Measurements from ENCODE around the gene DKK3.

DKK3 gene

DNA sequence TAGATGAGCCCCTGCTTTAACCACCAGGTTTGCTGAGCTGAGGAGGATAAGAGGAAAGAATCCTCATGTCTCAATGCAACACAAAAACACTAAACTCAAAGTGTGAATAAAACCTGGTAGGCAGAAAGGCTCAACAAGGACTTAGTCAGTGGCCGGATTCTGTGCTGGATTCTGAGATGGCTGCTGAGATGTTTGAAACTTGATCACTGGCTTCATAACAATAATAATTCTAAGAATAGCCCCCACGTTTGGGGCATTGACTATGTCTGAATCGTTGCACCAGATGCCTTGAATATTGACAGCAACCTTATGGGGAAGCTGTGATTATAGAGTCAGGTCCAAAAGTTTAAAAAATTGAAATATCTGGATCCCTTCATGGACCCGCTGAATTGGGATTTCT is 4.6 kb downstream of the DKK3 start:
- no peak overlapping the region for H2BK12ac ChIP-seq (ENCODE audit: low read length)
- no peak overlapping the region for H3K18ac ChIP-seq (ENCODE audit: low read length)
- H2BK5ac ChIP-seq (ENCODE audit: low read length): no peak overlapping the region
- H3K9me3 ChIP-seq (replicated peaks in 1 of 2; ENCODE audit: control insufficient read depth in 2 of 2, insufficient read depth in 1 of 2, low read depth in 1 of 2, low read length in 2 of 2): no peaks in the 10 kb centered on the region
- no peak overlapping the region for H2BK15ac ChIP-seq (ENCODE audit: low read length)
- no CpG with 5 or more reads among the region's 4 CpGs for WGBS, 2 donors (ENCODE audit: extremely low coverage in 2 of 2, insufficient read length in 2 of 2, insufficient replicate concordance in 1 of 2)
- H3K79me1 ChIP-seq (ENCODE audit: low read depth, low read length): no peaks in the 10 kb centered on the region
- H3K27me3 ChIP-seq (ENCODE audit: control insufficient read depth in 3 of 3, insufficient read depth in 3 of 3, low read depth in 1 of 3, low read length in 3 of 3): peaks cover 0 to 11% (median 5%) of the 10 kb centered on the region in 3 experiments
- no peak overlapping the region for H3K4me3 ChIP-seq (ENCODE audit: low read length in 2 of 2)
- H2AK5ac ChIP-seq (ENCODE audit: low read depth, low read length): no peak overlapping the region
- no peak overlapping the region for H3K14ac ChIP-seq (ENCODE audit: low read length)
- DNase-seq (ENCODE audit: low spot score): no peak
- no peak overlapping the region for H3K4ac ChIP-seq (ENCODE audit: low read length)
- no peak overlapping the region for H4K8ac ChIP-seq (ENCODE audit: low read depth, low read length)
- H4K91ac ChIP-seq (ENCODE audit: low read depth, low read length, poor library complexity): no peak overlapping the region
- H3K4me1 ChIP-seq (ENCODE audit: control insufficient read depth in 2 of 2, insufficient read depth in 1 of 2, low read depth in 1 of 2, low read length in 2 of 2): peaks cover 2 to 8% of the 10 kb centered on the region in 2 donors
- H2BK120ac ChIP-seq (ENCODE audit: low read depth, low read length): no peak overlapping the region
- H3K4me2 ChIP-seq (ENCODE audit: insufficient read depth, low read length, poor library complexity, severe bottlenecking): no peak overlapping the region
- peaks cover 7 to 13% of the 10 kb centered on the region in 2 donors for H3K36me3 ChIP-seq (replicated peaks in 1 of 2; ENCODE audit: control insufficient read depth in 2 of 2, insufficient read depth in 2 of 2, low read length in 2 of 2)
- H3K27ac ChIP-seq (replicated peaks; ENCODE audit: low read length): no peak overlapping the region
- H3K9ac ChIP-seq (ENCODE audit: low read depth, low read length, poor library complexity): no peak overlapping the region
- no peak overlapping the region for H2AFZ ChIP-seq (ENCODE audit: low read length)
- no peak overlapping the region for H3K23ac ChIP-seq (ENCODE audit: low read depth, low read length, poor library complexity)

DNA sequence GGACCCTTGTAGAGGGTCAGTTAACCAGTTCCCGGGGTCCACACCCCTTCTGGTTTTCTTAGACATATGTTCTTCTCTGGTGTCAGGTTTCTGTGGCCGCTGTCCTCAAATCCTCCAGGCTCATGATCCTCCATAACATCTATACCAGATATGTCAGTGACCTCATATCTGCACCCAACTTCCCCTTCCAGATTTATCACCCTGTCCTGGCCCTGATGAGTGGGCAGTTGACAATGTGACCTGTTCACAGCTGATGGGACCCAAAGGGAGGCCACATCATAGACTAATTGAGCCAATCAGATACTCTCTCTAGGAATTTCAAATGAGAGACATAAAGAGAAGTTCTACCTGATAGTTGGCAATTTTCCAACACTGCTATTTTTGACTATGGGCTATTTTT is 5.1 kb downstream of the DKK3 start:
- H3K79me1 ChIP-seq (ENCODE audit: low read depth, low read length): no peaks in the 10 kb centered on the region
- H2AFZ ChIP-seq (ENCODE audit: low read length): no peak overlapping the region
- no peak overlapping the region for H3K18ac ChIP-seq (ENCODE audit: low read length)
- no peak overlapping the region for H3K4me2 ChIP-seq (ENCODE audit: insufficient read depth, low read length, poor library complexity, severe bottlenecking)
- H3K27ac ChIP-seq (replicated peaks; ENCODE audit: low read length): no peak overlapping the region
- H3K36me3 ChIP-seq (replicated peaks in 1 of 2; ENCODE audit: control insufficient read depth in 2 of 2, insufficient read depth in 2 of 2, low read length in 2 of 2): peaks cover 9 to 13% of the 10 kb centered on the region in 2 donors
- WGBS, 2 donors (ENCODE audit: extremely low coverage in 2 of 2, insufficient read length in 2 of 2, insufficient replicate concordance in 1 of 2): no CpG with 5 or more reads among the region's 2 CpGs
- no peak overlapping the region for H3K14ac ChIP-seq (ENCODE audit: low read length)
- no peak overlapping the region for H3K4me3 ChIP-seq (ENCODE audit: low read length in 2 of 2)
- no peak overlapping the region for H2AK5ac ChIP-seq (ENCODE audit: low read depth, low read length)
- no peak overlapping the region for H3K23ac ChIP-seq (ENCODE audit: low read depth, low read length, poor library complexity)
- no peak for DNase-seq (ENCODE audit: low spot score)
- H4K91ac ChIP-seq (ENCODE audit: low read depth, low read length, poor library complexity): no peak overlapping the region
- H4K8ac ChIP-seq (ENCODE audit: low read depth, low read length): no peak overlapping the region
- no peak overlapping the region for H3K4ac ChIP-seq (ENCODE audit: low read length)
- H3K4me1 ChIP-seq (ENCODE audit: control insufficient read depth in 2 of 2, insufficient read depth in 1 of 2, low read depth in 1 of 2, low read length in 2 of 2): peaks cover 0 to 8% of the 10 kb centered on the region in 2 donors
- H2BK120ac ChIP-seq (ENCODE audit: low read depth, low read length): no peak overlapping the region
- H3K27me3 ChIP-seq (ENCODE audit: control insufficient read depth in 3 of 3, insufficient read depth in 3 of 3, low read depth in 1 of 3, low read length in 3 of 3): peaks cover 0 to 11% (median 5%) of the 10 kb centered on the region in 3 experiments
- H3K9ac ChIP-seq (ENCODE audit: low read depth, low read length, poor library complexity): no peak overlapping the region
- H3K9me3 ChIP-seq (replicated peaks in 1 of 2; ENCODE audit: control insufficient read depth in 2 of 2, insufficient read depth in 1 of 2, low read depth in 1 of 2, low read length in 2 of 2): no peaks in the 10 kb centered on the region
- H2BK15ac ChIP-seq (ENCODE audit: low read length): no peak overlapping the region
- H2BK12ac ChIP-seq (ENCODE audit: low read length): no peak overlapping the region
- no peak overlapping the region for H2BK5ac ChIP-seq (ENCODE audit: low read length)

DNA sequence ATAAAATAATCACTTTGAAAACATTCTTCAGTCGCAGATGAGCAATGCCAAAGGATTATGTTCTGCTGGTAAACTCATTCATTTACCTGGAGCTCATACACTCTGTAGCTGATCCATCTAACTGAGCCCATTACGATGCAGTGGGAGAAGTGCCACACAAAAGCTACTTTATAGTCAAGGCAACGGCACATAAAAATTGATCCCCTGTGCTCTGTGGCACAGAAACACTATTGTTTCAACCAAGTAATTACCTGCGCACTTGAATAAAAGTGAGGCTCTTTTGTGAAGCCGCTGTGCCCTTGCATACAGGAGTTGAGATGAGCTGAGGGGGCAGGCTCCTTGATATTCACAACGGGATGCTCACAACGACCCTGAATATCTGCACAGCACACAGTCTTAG is 7.2 kb downstream of the DKK3 start:
- H3K4me1 ChIP-seq (ENCODE audit: control insufficient read depth in 2 of 2, insufficient read depth in 1 of 2, low read depth in 1 of 2, low read length in 2 of 2): peaks cover 0 to 1% of the 10 kb centered on the region in 2 donors
- no peaks in the 10 kb centered on the region for H3K27me3 ChIP-seq (ENCODE audit: control insufficient read depth in 3 of 3, insufficient read depth in 3 of 3, low read depth in 1 of 3, low read length in 3 of 3)
- H3K9ac ChIP-seq (ENCODE audit: low read depth, low read length, poor library complexity): no peak overlapping the region
- H3K79me1 ChIP-seq (ENCODE audit: low read depth, low read length): no peaks in the 10 kb centered on the region
- no peak overlapping the region for H2BK15ac ChIP-seq (ENCODE audit: low read length)
- no peak overlapping the region for H3K23ac ChIP-seq (ENCODE audit: low read depth, low read length, poor library complexity)
- peak overlapping the region; percentile 29 for H3K18ac ChIP-seq (ENCODE audit: low read length)
- H3K27ac ChIP-seq (replicated peaks; ENCODE audit: low read length): no peak overlapping the region
- H2BK12ac ChIP-seq (ENCODE audit: low read length): no peak overlapping the region
- H3K9me3 ChIP-seq (replicated peaks in 1 of 2; ENCODE audit: control insufficient read depth in 2 of 2, insufficient read depth in 1 of 2, low read depth in 1 of 2, low read length in 2 of 2): no peaks in the 10 kb centered on the region
- H2AK5ac ChIP-seq (ENCODE audit: low read depth, low read length): no peak overlapping the region
- H3K4ac ChIP-seq (ENCODE audit: low read length): no peak overlapping the region
- H2BK5ac ChIP-seq (ENCODE audit: low read length): no peak overlapping the region
- H2AFZ ChIP-seq (ENCODE audit: low read length): no peak overlapping the region
- H4K8ac ChIP-seq (ENCODE audit: low read depth, low read length): no peak overlapping the region
- no peak overlapping the region for H3K4me3 ChIP-seq (ENCODE audit: low read length in 2 of 2)
- no peak overlapping the region for H3K4me2 ChIP-seq (ENCODE audit: insufficient read depth, low read length, poor library complexity, severe bottlenecking)
- no peak overlapping the region for H4K91ac ChIP-seq (ENCODE audit: low read depth, low read length, poor library complexity)
- H2BK120ac ChIP-seq (ENCODE audit: low read depth, low read length): no peak overlapping the region
- H3K36me3 ChIP-seq (replicated peaks in 1 of 2; ENCODE audit: control insufficient read depth in 2 of 2, insufficient read depth in 2 of 2, low read length in 2 of 2): peaks cover 13 to 16% of the 10 kb centered on the region in 2 donors
- H3K14ac ChIP-seq (ENCODE audit: low read length): no peak overlapping the region
- DNase-seq (ENCODE audit: low spot score): no peak
- WGBS, 2 donors (ENCODE audit: extremely low coverage in 2 of 2, insufficient read length in 2 of 2, insufficient replicate concordance in 1 of 2): no CpG with 5 or more reads among the region's 7 CpGs

DNA sequence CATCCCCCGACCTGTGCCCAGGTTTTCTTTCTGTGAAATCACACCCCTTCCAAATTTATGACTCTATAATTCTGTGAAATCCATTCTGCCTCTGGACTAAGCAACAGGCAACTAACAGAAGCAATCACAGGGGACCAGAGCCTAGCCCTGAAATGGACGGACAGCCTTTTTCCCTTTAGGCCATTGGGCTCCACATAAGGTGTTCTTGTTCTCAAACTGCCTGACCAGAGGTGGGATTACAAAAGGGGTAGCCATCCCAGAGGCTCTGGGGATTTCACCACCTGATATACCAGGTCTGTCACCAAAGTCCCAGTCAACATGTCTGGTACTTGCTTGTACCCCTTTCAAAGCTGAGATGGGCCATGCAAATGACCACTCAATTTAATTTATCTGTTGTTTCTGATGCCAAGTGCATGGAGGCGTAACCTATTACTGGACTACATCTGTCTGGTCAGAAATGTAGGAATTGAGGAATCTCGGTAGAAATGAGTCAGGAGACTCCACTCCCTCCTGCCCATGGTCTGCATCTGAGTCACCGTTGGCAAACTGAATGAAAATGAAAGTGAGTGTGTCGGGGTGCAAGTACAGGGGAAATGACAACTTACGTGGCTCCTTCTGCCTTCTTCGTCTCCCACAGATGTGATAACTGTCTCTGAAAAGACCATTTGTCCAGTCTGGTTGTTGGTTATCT is 10.2 kb downstream of the DKK3 start:
- Histone ChIP-seq H3K79me1 (ENCODE audit: low read depth, low read length) (no peaks in the 10 kb centered on the region), H3K4ac (ENCODE audit: low read length) (no peak overlapping the region), H2BK15ac (ENCODE audit: low read length) (no peak overlapping the region), H2AK5ac (ENCODE audit: low read depth, low read length) (no peak overlapping the region), H3K4me2 (ENCODE audit: insufficient read depth, low read length, poor library complexity, severe bottlenecking) (no peak overlapping the region), H3K4me1 (ENCODE audit: control insufficient read depth in 2 of 2, insufficient read depth in 1 of 2, low read depth in 1 of 2, low read length in 2 of 2) (peaks cover 6 to 9% of the 10 kb centered on the region in 2 donors), H2BK120ac (ENCODE audit: low read depth, low read length) (no peak overlapping the region), H4K91ac (ENCODE audit: low read depth, low read length, poor library complexity) (no peak overlapping the region), H3K36me3 (replicated peaks in 1 of 2; ENCODE audit: control insufficient read depth in 2 of 2, insufficient read depth in 2 of 2, low read length in 2 of 2) (peaks cover 13 to 16% of the 10 kb centered on the region in 2 donors), H2BK12ac (ENCODE audit: low read length) (no peak overlapping the region), H3K18ac (ENCODE audit: low read length) (no peak overlapping the region), H3K9ac (ENCODE audit: low read depth, low read length, poor library complexity) (no peak overlapping the region), H3K9me3 (replicated peaks in 1 of 2; ENCODE audit: control insufficient read depth in 2 of 2, insufficient read depth in 1 of 2, low read depth in 1 of 2, low read length in 2 of 2) (no peaks in the 10 kb centered on the region), H2AFZ (ENCODE audit: low read length) (no peak overlapping the region), H3K14ac (ENCODE audit: low read length) (no peak overlapping the region), H4K8ac (ENCODE audit: low read depth, low read length) (no peak overlapping the region), H3K27me3 (ENCODE audit: control insufficient read depth in 3 of 3, insufficient read depth in 3 of 3, low read depth in 1 of 3, low read length in 3 of 3) (no peaks in the 10 kb centered on the region), H2BK5ac (ENCODE audit: low read length) (no peak overlapping the region), H3K4me3 (ENCODE audit: low read length in 2 of 2) (no peak overlapping the region), H3K23ac (ENCODE audit: low read depth, low read length, poor library complexity) (no peak overlapping the region), H3K27ac (replicated peaks; ENCODE audit: low read length) (no peak overlapping the region)
- no CpG with 5 or more reads among the region's 8 CpGs for WGBS, 2 donors (ENCODE audit: extremely low coverage in 2 of 2, insufficient read length in 2 of 2, insufficient replicate concordance in 1 of 2)
- DNase-seq (ENCODE audit: low spot score): no peak
